GM23338 (cell line): ENCODE data around the gene BAZ1B. TPM values are rescaled to one million over a fixed set of nuclear protein-coding genes. Genes with fewer than 3 reads are reported as not detected.

ENCODE experiments used
- ATAC-seq: fragments of 200-7000 bp; cut with Tn5 transposase; 3 replicates; pipeline ENCODE4 v1.9.1; 2020
- DNase-seq: peaks from one replicate; pipeline ENCODE4 v3.0.0-alpha.2; 2015; ENCODE audit warnings: low spot score
- H2AFZ ChIP-seq: fragments of 200-600 bp; sonication (generic); 2 replicates; pipeline ENCODE4 v1.8.0; 2016; ENCODE audit warnings: antibody characterized with exemption, mild to moderate bottlenecking, moderate library complexity
- H3F3A ChIP-seq: fragments of 200-600 bp; sonication (generic); replicated peaks from 2 replicates; pipeline ENCODE4 v1.8.0; 2017; ENCODE audit warnings: antibody characterized with exemption, mixed run types, low read depth
- H3K27ac ChIP-seq: fragments of 200-600 bp; sonication (generic); 2 replicates; pipeline ENCODE4 v1.6.1; 2016; ENCODE audit warnings: low read depth
- H3K27me3 ChIP-seq: fragments of 200-600 bp; sonication (generic); 2 replicates; pipeline ENCODE4 v1.8.0; 2016; ENCODE audit warnings: mild to moderate bottlenecking, mixed run types, moderate library complexity; ENCODE audit not compliant: insufficient read depth
- H3K36me3 ChIP-seq: fragments of 200-600 bp; sonication (generic); 2 replicates; pipeline ENCODE4 v1.8.0; 2016; ENCODE audit warnings: mild to moderate bottlenecking; ENCODE audit not compliant: insufficient read depth
- H3K4me1 ChIP-seq: fragments of 200-600 bp; sonication (generic); 2 replicates; pipeline ENCODE4 v1.8.0; 2016; ENCODE audit warnings: mild to moderate bottlenecking, moderate library complexity; ENCODE audit not compliant: insufficient read depth
- H3K4me2 ChIP-seq: fragments of 200-600 bp; sonication (generic); 2 replicates; pipeline ENCODE4 v1.7.1; 2017; ENCODE audit warnings: mixed run types
- H3K4me3 ChIP-seq: fragments of 200-600 bp; sonication (generic); 2 replicates; pipeline ENCODE4 v1.6.1; 2016; ENCODE audit warnings: mixed run types
- H3K79me2 ChIP-seq: fragments of 200-600 bp; sonication (generic); replicated peaks from 2 replicates; pipeline ENCODE4 v1.8.0; 2017; ENCODE audit warnings: mild to moderate bottlenecking; ENCODE audit not compliant: insufficient read depth
- H3K9me2 ChIP-seq: fragments of 200-600 bp; sonication (generic); 2 replicates; pipeline ENCODE4 v1.8.0; 2017; ENCODE audit not compliant: insufficient read depth
- H4K20me1 ChIP-seq: fragments of 200-600 bp; sonication (generic); replicated peaks from 2 replicates; pipeline ENCODE4 v1.8.0; 2017; ENCODE audit warnings: mild to moderate bottlenecking; ENCODE audit not compliant: insufficient read depth
- H3K27ac Mint-ChIP-seq: 2 replicates; pipeline ENCODE4 v1.8.0; 2020; ENCODE audit warnings: inconsistent platforms, mild to moderate bottlenecking, moderate library complexity, mixed read lengths
- H3K27me3 Mint-ChIP-seq: 3 replicates; pipeline ENCODE4 v1.8.0; 2022; ENCODE audit warnings: low read depth, mild to moderate bottlenecking, moderate library complexity, mixed read lengths, inconsistent platforms; ENCODE audit not compliant: insufficient read depth, poor library complexity
- H3K36me3 Mint-ChIP-seq: 3 replicates; pipeline ENCODE4 v1.8.0; 2021; ENCODE audit warnings: low read depth, mild to moderate bottlenecking, inconsistent platforms, moderate library complexity, mixed read lengths
- H3K4me1 Mint-ChIP-seq: 3 replicates; pipeline ENCODE4 v1.8.0; 2020; ENCODE audit warnings: mild to moderate bottlenecking, inconsistent platforms, mixed read lengths
- H3K4me3 Mint-ChIP-seq: 3 replicates; pipeline ENCODE4 v1.8.0; 2021; ENCODE audit warnings: moderate library complexity, mild to moderate bottlenecking, inconsistent platforms, mixed read lengths
- H3K9me3 Mint-ChIP-seq: 3 replicates; pipeline ENCODE4 v1.8.0; 2020; ENCODE audit warnings: moderate library complexity, mild to moderate bottlenecking, inconsistent platforms, mixed read lengths
- CREB1 ChIP-seq: fragments of 250-450 bp; sonication (Bioruptor Pico); IDR thresholded peaks from 2 replicates; pipeline ENCODE4 v1.5.0; 2020; ENCODE audit warnings: low read depth, mild to moderate bottlenecking, moderate library complexity
- EZH2 ChIP-seq: fragments of 200-600 bp; sonication (generic); IDR thresholded peaks from one replicate; pipeline ENCODE4 v1.8.0; 2017; ENCODE audit warnings: antibody characterized with exemption, mild to moderate bottlenecking, low read depth; ENCODE audit not compliant: unreplicated experiment
- JUNB ChIP-seq: IDR thresholded peaks from one replicate; pipeline ENCODE4 v1.6.1; 2016; ENCODE audit warnings: antibody characterized with exemption; ENCODE audit not compliant: unreplicated experiment
- NANOG ChIP-seq: IDR thresholded peaks from 2 replicates; pipeline ENCODE4 v1.6.1; 2016; ENCODE audit warnings: antibody characterized with exemption, borderline replicate concordance
- POLR2AphosphoS5 ChIP-seq: IDR thresholded peaks from 2 replicates; pipeline ENCODE4 v1.6.1; 2016; ENCODE audit warnings: antibody characterized with exemption, low read depth
- STAT1 ChIP-seq: IDR thresholded peaks from one replicate; pipeline ENCODE4 v1.6.1; 2016; ENCODE audit warnings: antibody characterized with exemption; ENCODE audit not compliant: unreplicated experiment
- long read RNA-seq: library from polyadenylated mRNA; unstranded; transcript quantifications from one replicate; pipeline ENCODE4 v2.0.0, GENCODE V29; 2020; ENCODE audit not compliant: unreplicated experiment
- polyA plus RNA-seq: library from polyadenylated mRNA; unstranded; fragments of >200 nt; fragmentation: Nextera tagmentation; extraction: Ambion mirVana; gene quantifications from 2 replicates; pipeline ENCODE4 v1.2.1, GENCODE V29; 2016
- total RNA-seq: library from RNA; depleted of rRNA; stranded (reverse); fragments of >200 nt; shearing (Covaris generic); gene quantifications from 2 replicates; pipeline ENCODE4 v1.2.3, GENCODE V29; 2014; rRNA removed
- TF ChIP-seq, protein P1 (sequence below): IDR thresholded peaks from 2 replicates; pipeline ENCODE4 v1.6.1; 2016; ENCODE audit warnings: antibody characterized with exemption
- TF ChIP-seq, protein P2 (sequence below): fragments of 250-450 bp; sonication (Bioruptor Pico); IDR thresholded peaks from 2 replicates; pipeline ENCODE4 v1.5.0; 2020; ENCODE audit warnings: mild to moderate bottlenecking, moderate library complexity

BAZ1B gene, protein sequence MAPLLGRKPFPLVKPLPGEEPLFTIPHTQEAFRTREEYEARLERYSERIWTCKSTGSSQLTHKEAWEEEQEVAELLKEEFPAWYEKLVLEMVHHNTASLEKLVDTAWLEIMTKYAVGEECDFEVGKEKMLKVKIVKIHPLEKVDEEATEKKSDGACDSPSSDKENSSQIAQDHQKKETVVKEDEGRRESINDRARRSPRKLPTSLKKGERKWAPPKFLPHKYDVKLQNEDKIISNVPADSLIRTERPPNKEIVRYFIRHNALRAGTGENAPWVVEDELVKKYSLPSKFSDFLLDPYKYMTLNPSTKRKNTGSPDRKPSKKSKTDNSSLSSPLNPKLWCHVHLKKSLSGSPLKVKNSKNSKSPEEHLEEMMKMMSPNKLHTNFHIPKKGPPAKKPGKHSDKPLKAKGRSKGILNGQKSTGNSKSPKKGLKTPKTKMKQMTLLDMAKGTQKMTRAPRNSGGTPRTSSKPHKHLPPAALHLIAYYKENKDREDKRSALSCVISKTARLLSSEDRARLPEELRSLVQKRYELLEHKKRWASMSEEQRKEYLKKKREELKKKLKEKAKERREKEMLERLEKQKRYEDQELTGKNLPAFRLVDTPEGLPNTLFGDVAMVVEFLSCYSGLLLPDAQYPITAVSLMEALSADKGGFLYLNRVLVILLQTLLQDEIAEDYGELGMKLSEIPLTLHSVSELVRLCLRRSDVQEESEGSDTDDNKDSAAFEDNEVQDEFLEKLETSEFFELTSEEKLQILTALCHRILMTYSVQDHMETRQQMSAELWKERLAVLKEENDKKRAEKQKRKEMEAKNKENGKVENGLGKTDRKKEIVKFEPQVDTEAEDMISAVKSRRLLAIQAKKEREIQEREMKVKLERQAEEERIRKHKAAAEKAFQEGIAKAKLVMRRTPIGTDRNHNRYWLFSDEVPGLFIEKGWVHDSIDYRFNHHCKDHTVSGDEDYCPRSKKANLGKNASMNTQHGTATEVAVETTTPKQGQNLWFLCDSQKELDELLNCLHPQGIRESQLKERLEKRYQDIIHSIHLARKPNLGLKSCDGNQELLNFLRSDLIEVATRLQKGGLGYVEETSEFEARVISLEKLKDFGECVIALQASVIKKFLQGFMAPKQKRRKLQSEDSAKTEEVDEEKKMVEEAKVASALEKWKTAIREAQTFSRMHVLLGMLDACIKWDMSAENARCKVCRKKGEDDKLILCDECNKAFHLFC (N-terminal part only)
- total RNA-seq (65.5 and 70.7 TPM in 2 replicates), polyA plus RNA-seq (35.8 and 40.4 TPM in 2 replicates)
- long read RNA-seq, partial matches to known transcripts = 21 of 22 reads
- long read RNA-seq, other reads (novel, unspliced or antisense) = 1 of 22 reads

DNA sequence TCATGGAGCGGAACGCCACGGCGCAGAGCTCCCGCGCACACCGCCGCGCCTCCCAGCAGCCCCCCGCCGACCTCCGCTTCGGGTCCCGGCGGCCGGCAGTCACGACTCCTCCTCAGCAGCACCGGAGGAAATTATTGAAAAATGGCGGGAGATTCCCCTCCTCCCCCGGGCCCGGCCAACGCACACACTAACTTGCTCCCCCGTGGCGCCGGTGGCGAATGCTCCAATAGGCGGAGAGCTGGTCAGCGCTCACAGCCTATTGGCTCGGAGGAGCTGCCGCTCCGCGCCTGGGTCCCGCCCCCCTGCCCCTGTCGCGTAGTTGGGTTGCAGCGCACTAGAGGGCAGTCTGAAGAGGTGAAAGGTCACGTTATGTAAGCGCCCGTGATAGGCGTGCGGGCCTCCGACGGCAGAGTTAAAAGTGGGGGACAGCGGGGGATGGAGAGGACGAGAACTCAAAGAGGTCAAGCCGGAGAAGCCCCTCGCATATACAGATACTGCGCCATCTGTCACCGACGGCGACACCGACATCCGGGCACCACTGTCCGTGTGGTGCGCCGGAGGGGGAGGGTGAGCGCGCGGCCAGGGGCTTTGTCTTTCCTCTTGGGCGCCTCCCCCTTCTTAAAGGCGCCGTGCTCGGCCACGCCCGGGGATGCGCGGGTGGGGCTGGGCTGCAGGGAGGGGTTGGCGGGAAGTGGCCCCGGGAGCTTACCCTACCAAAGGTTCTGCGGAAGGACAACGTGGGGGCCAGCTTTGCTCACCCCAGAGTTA is at the start of gene BAZ1B:
Gene BAZ1B (minus strand): TSS at position 189 of the 768 bp plus-strand sequence. CDS start 360 bp downstream, outside the sequence.
- peak within 1 kb of the TSS; percentile 99 for H3K27ac Mint-ChIP-seq
- peaks cover 19% of the 10 kb centered on the region; the same call in 1 of the 2 replicates for H3K36me3 ChIP-seq
- H3K27me3 Mint-ChIP-seq = peaks cover 16% of the 10 kb centered on the region
- H3K4me3 Mint-ChIP-seq = peak within 1 kb of the TSS; percentile 95
- H3K4me3 ChIP-seq = peak within 1 kb of the TSS; percentile 67
- H3K4me1 ChIP-seq = peaks cover 18% of the 10 kb centered on the region
- H2AFZ ChIP-seq = peak within 1 kb of the TSS; percentile 87; the same call in 1 of the 2 replicates
- H3K36me3 Mint-ChIP-seq = peaks cover 35% of the 10 kb centered on the region
- peaks cover 45% of the 10 kb centered on the region for H3K79me2 ChIP-seq
- H3K4me2 ChIP-seq = peak within 1 kb of the TSS; percentile 86
- H3K4me1 Mint-ChIP-seq = peaks cover 29% of the 10 kb centered on the region
- DNase-seq (peak; percentile 99), ATAC-seq (peak; percentile 90)
- 0 out of 2 replicates have a peak, but pooled peaks cover 6% of the 10 kb centered on the region for H3F3A ChIP-seq
- peak; percentile 59; the same call in 1 of the 2 replicates for TF ChIP-seq POLR2AphosphoS5
- TF ChIP-seq STAT1 = no peak
- TF ChIP-seq JUNB = no peak
- no peak for TF ChIP-seq EZH2
- TF ChIP-seq, protein P1, sequence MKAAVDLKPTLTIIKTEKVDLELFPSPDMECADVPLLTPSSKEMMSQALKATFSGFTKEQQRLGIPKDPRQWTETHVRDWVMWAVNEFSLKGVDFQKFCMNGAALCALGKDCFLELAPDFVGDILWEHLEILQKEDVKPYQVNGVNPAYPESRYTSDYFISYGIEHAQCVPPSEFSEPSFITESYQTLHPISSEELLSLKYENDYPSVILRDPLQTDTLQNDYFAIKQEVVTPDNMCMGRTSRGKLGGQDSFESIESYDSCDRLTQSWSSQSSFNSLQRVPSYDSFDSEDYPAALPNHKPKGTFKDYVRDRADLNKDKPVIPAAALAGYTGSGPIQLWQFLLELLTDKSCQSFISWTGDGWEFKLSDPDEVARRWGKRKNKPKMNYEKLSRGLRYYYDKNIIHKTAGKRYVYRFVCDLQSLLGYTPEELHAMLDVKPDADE = peak; percentile 31; the same call in 1 of the 2 replicates
- TF ChIP-seq CREB1 = peak; percentile 79
- H3K9me2 ChIP-seq = no peaks in the 10 kb centered on the region
- H3K9me3 Mint-ChIP-seq = no peaks in the 10 kb centered on the region
- H3K27ac ChIP-seq = peak within 1 kb of the TSS; percentile 90
- peaks cover 32% of the 10 kb centered on the region for H4K20me1 ChIP-seq
- H3K27me3 ChIP-seq = no peaks in the 10 kb centered on the region

DNA sequence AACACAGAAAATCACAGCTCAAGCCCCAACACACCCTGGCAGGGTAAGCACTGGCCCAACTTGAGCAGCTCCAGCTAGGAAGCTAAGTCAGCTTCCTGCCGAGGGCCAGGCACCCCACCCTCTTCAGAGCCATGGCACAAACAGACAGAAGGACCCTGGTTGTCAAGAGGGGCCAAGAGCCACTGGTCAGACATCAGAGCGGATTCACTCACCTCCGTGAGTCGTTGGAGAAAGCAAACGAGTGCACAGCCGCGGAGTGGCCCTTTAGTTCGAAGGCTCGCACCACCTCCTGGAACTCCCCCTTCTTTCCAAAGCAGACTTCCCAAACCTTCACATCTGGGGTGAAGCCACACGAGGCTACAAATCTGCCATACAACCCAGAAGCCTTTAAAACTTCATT is 48.9 kb upstream of the BAZ1B start:
- no peak overlapping the region for H3K4me2 ChIP-seq
- no peaks in the 10 kb centered on the region; the same call in 1 of the 2 replicates for H3K36me3 ChIP-seq
- H3K27ac ChIP-seq = no peak overlapping the region
- H4K20me1 ChIP-seq = peaks cover 11% of the 10 kb centered on the region
- Mint-ChIP-seq H3K27me3 (peaks cover 2% of the 10 kb centered on the region), H3K4me3 (no peak overlapping the region), H3K27ac (no peak overlapping the region), H3K4me1 (no peaks in the 10 kb centered on the region), H3K36me3 (peaks cover 47% of the 10 kb centered on the region), H3K9me3 (no peaks in the 10 kb centered on the region)
- no peak overlapping the region for H2AFZ ChIP-seq
- no peak overlapping the region for H3K4me3 ChIP-seq
- no peaks in the 10 kb centered on the region for H3K27me3 ChIP-seq
- DNase-seq = no peak
- no peaks in the 10 kb centered on the region for H3F3A ChIP-seq
- H3K79me2 ChIP-seq = no peaks in the 10 kb centered on the region
- no peaks in the 10 kb centered on the region for H3K4me1 ChIP-seq
- ATAC-seq = no peak
- H3K9me2 ChIP-seq = no peaks in the 10 kb centered on the region
- TF ChIP-seq JUNB = no peak
- TF ChIP-seq, protein P2, sequence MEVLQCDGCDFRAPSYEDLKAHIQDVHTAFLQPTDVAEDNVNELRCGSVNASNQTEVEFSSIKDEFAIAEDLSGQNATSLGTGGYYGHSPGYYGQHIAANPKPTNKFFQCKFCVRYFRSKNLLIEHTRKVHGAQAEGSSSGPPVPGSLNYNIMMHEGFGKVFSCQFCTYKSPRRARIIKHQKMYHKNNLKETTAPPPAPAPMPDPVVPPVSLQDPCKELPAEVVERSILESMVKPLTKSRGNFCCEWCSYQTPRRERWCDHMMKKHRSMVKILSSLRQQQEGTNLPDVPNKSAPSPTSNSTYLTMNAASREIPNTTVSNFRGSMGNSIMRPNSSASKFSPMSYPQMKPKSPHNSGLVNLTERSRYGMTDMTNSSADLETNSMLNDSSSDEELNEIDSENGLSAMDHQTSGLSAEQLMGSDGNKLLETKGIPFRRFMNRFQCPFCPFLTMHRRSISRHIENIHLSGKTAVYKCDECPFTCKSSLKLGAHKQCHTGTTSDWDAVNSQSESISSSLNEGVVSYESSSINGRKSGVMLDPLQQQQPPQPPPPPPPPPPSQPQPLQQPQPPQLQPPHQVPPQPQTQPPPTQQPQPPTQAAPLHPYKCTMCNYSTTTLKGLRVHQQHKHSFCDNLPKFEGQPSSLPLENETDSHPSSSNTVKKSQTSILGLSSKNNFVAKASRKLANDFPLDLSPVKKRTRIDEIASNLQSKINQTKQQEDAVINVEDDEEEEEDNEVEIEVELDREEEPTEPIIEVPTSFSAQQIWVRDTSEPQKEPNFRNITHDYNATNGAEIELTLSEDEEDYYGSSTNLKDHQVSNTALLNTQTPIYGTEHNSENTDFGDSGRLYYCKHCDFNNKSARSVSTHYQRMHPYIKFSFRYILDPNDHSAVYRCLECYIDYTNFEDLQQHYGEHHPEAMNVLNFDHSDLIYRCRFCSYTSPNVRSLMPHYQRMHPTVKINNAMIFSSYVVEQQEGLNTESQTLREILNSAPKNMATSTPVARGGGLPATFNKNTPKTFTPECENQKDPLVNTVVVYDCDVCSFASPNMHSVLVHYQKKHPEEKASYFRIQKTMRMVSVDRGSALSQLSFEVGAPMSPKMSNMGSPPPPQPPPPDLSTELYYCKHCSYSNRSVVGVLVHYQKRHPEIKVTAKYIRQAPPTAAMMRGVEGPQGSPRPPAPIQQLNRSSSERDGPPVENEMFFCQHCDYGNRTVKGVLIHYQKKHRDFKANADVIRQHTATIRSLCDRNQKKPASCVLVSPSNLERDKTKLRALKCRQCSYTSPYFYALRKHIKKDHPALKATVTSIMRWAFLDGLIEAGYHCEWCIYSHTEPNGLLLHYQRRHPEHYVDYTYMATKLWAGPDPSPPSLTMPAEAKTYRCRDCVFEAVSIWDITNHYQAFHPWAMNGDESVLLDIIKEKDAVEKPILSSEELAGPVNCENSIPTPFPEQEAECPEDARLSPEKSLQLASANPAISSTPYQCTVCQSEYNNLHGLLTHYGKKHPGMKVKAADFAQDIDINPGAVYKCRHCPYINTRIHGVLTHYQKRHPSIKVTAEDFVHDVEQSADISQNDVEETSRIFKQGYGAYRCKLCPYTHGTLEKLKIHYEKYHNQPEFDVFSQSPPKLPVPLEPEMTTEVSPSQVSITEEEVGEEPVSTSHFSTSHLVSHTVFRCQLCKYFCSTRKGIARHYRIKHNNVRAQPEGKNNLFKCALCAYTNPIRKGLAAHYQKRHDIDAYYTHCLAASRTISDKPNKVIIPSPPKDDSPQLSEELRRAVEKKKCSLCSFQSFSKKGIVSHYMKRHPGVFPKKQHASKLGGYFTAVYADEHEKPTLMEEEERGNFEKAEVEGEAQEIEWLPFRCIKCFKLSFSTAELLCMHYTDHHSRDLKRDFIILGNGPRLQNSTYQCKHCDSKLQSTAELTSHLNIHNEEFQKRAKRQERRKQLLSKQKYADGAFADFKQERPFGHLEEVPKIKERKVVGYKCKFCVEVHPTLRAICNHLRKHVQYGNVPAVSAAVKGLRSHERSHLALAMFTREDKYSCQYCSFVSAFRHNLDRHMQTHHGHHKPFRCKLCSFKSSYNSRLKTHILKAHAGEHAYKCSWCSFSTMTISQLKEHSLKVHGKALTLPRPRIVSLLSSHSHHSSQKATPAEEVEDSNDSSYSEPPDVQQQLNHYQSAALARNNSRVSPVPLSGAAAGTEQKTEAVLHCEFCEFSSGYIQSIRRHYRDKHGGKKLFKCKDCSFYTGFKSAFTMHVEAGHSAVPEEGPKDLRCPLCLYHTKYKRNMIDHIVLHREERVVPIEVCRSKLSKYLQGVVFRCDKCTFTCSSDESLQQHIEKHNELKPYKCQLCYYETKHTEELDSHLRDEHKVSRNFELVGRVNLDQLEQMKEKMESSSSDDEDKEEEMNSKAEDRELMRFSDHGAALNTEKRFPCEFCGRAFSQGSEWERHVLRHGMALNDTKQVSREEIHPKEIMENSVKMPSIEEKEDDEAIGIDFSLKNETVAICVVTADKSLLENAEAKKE (CRISPR knock-in tag) = no peak
- TF ChIP-seq NANOG = no peak
